ENCODE results near the gene DZIP1.
"Not testable (repeated sequence)": the region's sequence is repeated elsewhere in the genome, so short reads cannot be mapped to it uniquely, and the experiment has no call there.

Gene DZIP1

GRCh38 chr13:95644601-95645052 is at the start of gene DZIP1:
Gene DZIP1 (minus strand): TSS chr13:95644706. CDS start chr13:95642029, 2,677 bp downstream.
- Mint-ChIP-seq H3K9me3 (no peaks in the 10 kb centered on the region), H3K4me1 (ENCODE audit: low read depth) (peaks cover 10% of the 10 kb centered on the region), H3K27me3 (peaks cover 45% of the 10 kb centered on the region), H3K27ac (no peak within 1 kb of the TSS), H3K4me3 (peak within 1 kb of the TSS; percentile 63), H3K36me3 (ENCODE audit: low read depth) (no peaks in the 10 kb centered on the region)
- DNase-seq, result no peak

GRCh38 chr13:95690986-95691385 is 46.5 kb upstream of the DZIP1 start:
- H3K9me3 Mint-ChIP-seq, result peaks cover 15% of the 10 kb centered on the region
- not testable (repeated sequence) for H3K27me3 Mint-ChIP-seq, H3K27ac Mint-ChIP-seq, H3K4me3 Mint-ChIP-seq, DNase-seq
- peaks cover 42% of the 10 kb centered on the region for H3K4me1 Mint-ChIP-seq (ENCODE audit: low read depth)
- peaks cover 31% of the 10 kb centered on the region for H3K36me3 Mint-ChIP-seq (ENCODE audit: low read depth)

- no peak for DNase-seq
- H3K27ac Mint-ChIP-seq, result peak overlapping the region; percentile 70
- no peak overlapping the region for H3K4me3 Mint-ChIP-seq
- H3K36me3 Mint-ChIP-seq (ENCODE audit: low read depth), result peaks cover 43% of the 10 kb centered on the region
- peaks cover 53% of the 10 kb centered on the region for H3K4me1 Mint-ChIP-seq (ENCODE audit: low read depth)
- peaks cover 15% of the 10 kb centered on the region for H3K9me3 Mint-ChIP-seq
- H3K27me3 Mint-ChIP-seq, result no peaks in the 10 kb centered on the region
These were observed 45.0 kb upstream of the DZIP1 start for GRCh38 chr13:95689582-95689926.

- not testable (repeated sequence) for H3K4me3 Mint-ChIP-seq, H3K27me3 Mint-ChIP-seq, H3K27ac Mint-ChIP-seq, DNase-seq
- peaks cover 79% of the 10 kb centered on the region for H3K4me1 Mint-ChIP-seq (ENCODE audit: low read depth)
- H3K9me3 Mint-ChIP-seq, result peaks cover 16% of the 10 kb centered on the region
- H3K36me3 Mint-ChIP-seq (ENCODE audit: low read depth), result peaks cover 71% of the 10 kb centered on the region
These were observed 40.5 kb upstream of the DZIP1 start for GRCh38 chr13:95684960-95685359.

GRCh38 chr13:95684418-95684817 is 39.9 kb upstream of the DZIP1 start:
- DNase-seq, result no peak
- H3K27ac Mint-ChIP-seq, result no peak overlapping the region
- H3K4me3 Mint-ChIP-seq, result no peak overlapping the region
- H3K4me1 Mint-ChIP-seq (ENCODE audit: low read depth), result peaks cover 80% of the 10 kb centered on the region
- H3K9me3 Mint-ChIP-seq, result peaks cover 16% of the 10 kb centered on the region
- peaks cover 70% of the 10 kb centered on the region for H3K36me3 Mint-ChIP-seq (ENCODE audit: low read depth)
- no peaks in the 10 kb centered on the region for H3K27me3 Mint-ChIP-seq

- DNase-seq, result no peak
- H3K27ac Mint-ChIP-seq, result no peak overlapping the region
- peaks cover 72% of the 10 kb centered on the region for H3K4me1 Mint-ChIP-seq (ENCODE audit: low read depth)
- H3K4me3 Mint-ChIP-seq, result peak overlapping the region; percentile 94
- H3K9me3 Mint-ChIP-seq, result peaks cover 3% of the 10 kb centered on the region
- H3K36me3 Mint-ChIP-seq (ENCODE audit: low read depth), result peaks cover 63% of the 10 kb centered on the region
- no peaks in the 10 kb centered on the region for H3K27me3 Mint-ChIP-seq
These were observed 35.2 kb upstream of the DZIP1 start for GRCh38 chr13:95679722-95680121.

GRCh38 chr13:95678967-95679366 is 34.5 kb upstream of the DZIP1 start:
- no peak for DNase-seq
- H3K36me3 Mint-ChIP-seq (ENCODE audit: low read depth), result peaks cover 61% of the 10 kb centered on the region
- H3K4me3 Mint-ChIP-seq, result peak overlapping the region; percentile 94
- peaks cover under 1% of the 10 kb centered on the region for H3K9me3 Mint-ChIP-seq
- peaks cover 71% of the 10 kb centered on the region for H3K4me1 Mint-ChIP-seq (ENCODE audit: low read depth)
- H3K27ac Mint-ChIP-seq, result peak overlapping the region; percentile 96
- H3K27me3 Mint-ChIP-seq, result no peaks in the 10 kb centered on the region

- Mint-ChIP-seq H3K9me3 (peaks cover 5% of the 10 kb centered on the region), H3K27ac (peak overlapping the region; percentile 96), H3K4me3 (peak overlapping the region; percentile 94), H3K27me3 (no peaks in the 10 kb centered on the region), H3K36me3 (ENCODE audit: low read depth) (peaks cover 62% of the 10 kb centered on the region), H3K4me1 (ENCODE audit: low read depth) (peaks cover 68% of the 10 kb centered on the region)
- no peak for DNase-seq
These were observed 33.2 kb upstream of the DZIP1 start for GRCh38 chr13:95677564-95678266.

GRCh38 chr13:95676762-95677563 is 32.5 kb upstream of the DZIP1 start, which contains the start of gene DNAJC3:
Gene DNAJC3 (plus strand): TSS chr13:95677139. CDS start chr13:95677256, 117 bp downstream.
- Mint-ChIP-seq H3K27me3 (no peaks in the 10 kb centered on the region), H3K36me3 (ENCODE audit: low read depth) (peaks cover 58% of the 10 kb centered on the region), H3K27ac (peak within 1 kb of the TSS; percentile 96), H3K4me1 (ENCODE audit: low read depth) (peaks cover 62% of the 10 kb centered on the region), H3K4me3 (peak within 1 kb of the TSS; percentile 94), H3K9me3 (peaks cover 7% of the 10 kb centered on the region)
- DNase-seq, result peak; percentile 98

- no peak for DNase-seq
- Mint-ChIP-seq H3K27ac (peak overlapping the region; percentile 96), H3K27me3 (no peaks in the 10 kb centered on the region), H3K9me3 (peaks cover 10% of the 10 kb centered on the region), H3K4me1 (ENCODE audit: low read depth) (peaks cover 57% of the 10 kb centered on the region), H3K36me3 (ENCODE audit: low read depth) (peaks cover 54% of the 10 kb centered on the region), H3K4me3 (peak overlapping the region; percentile 94)
These were observed 31.7 kb upstream of the DZIP1 start for GRCh38 chr13:95676105-95676761.

GRCh38 chr13:95671597-95671996 is 27.1 kb upstream of the DZIP1 start:
- no peak overlapping the region for H3K27ac Mint-ChIP-seq
- H3K27me3 Mint-ChIP-seq, result no peaks in the 10 kb centered on the region
- DNase-seq, result no peak
- no peak overlapping the region for H3K4me3 Mint-ChIP-seq
- peaks cover 25% of the 10 kb centered on the region for H3K4me1 Mint-ChIP-seq (ENCODE audit: low read depth)
- peaks cover 30% of the 10 kb centered on the region for H3K36me3 Mint-ChIP-seq (ENCODE audit: low read depth)
- H3K9me3 Mint-ChIP-seq, result peaks cover 46% of the 10 kb centered on the region

- not testable (repeated sequence) for H3K27ac Mint-ChIP-seq; H3K4me1 Mint-ChIP-seq (ENCODE audit: low read depth); H3K4me3 Mint-ChIP-seq; H3K36me3 Mint-ChIP-seq (ENCODE audit: low read depth); DNase-seq
- Mint-ChIP-seq H3K27me3 (peaks cover 10% of the 10 kb centered on the region), H3K9me3 (peaks cover 58% of the 10 kb centered on the region)
These were observed 22.7 kb upstream of the DZIP1 start for GRCh38 chr13:95667235-95667634.

- peaks cover 17% of the 10 kb centered on the region for H3K27me3 Mint-ChIP-seq
- DNase-seq, result no peak
- H3K4me3 Mint-ChIP-seq, result no peak overlapping the region
- H3K9me3 Mint-ChIP-seq, result peaks cover 14% of the 10 kb centered on the region
- H3K27ac Mint-ChIP-seq, result no peak overlapping the region
- no peaks in the 10 kb centered on the region for H3K4me1 Mint-ChIP-seq (ENCODE audit: low read depth)
- no peaks in the 10 kb centered on the region for H3K36me3 Mint-ChIP-seq (ENCODE audit: low read depth)
These were observed 16.6 kb upstream of the DZIP1 start for GRCh38 chr13:95660981-95661581.

- Mint-ChIP-seq H3K9me3 (peaks cover 7% of the 10 kb centered on the region), H3K27me3 (peaks cover 17% of the 10 kb centered on the region), H3K36me3 (ENCODE audit: low read depth) (no peaks in the 10 kb centered on the region), H3K4me1 (ENCODE audit: low read depth) (no peaks in the 10 kb centered on the region), H3K4me3 (no peak overlapping the region), H3K27ac (no peak overlapping the region)
- DNase-seq, result no peak
These were observed 15.0 kb upstream of the DZIP1 start for GRCh38 chr13:95659500-95659899.
